Measurements from ENCODE around the gene ANTXR1. TPM values are rescaled to one million over a fixed set of nuclear protein-coding genes. Genes with fewer than 3 reads are reported as not detected.

ANTXR1 gene
- total and polyA plus RNA-seq, 2 donors (not counting 3 experiments of a cell fraction or from before 2014, with no cell fraction given) = 4.2 to 17.3 TPM

DNA sequence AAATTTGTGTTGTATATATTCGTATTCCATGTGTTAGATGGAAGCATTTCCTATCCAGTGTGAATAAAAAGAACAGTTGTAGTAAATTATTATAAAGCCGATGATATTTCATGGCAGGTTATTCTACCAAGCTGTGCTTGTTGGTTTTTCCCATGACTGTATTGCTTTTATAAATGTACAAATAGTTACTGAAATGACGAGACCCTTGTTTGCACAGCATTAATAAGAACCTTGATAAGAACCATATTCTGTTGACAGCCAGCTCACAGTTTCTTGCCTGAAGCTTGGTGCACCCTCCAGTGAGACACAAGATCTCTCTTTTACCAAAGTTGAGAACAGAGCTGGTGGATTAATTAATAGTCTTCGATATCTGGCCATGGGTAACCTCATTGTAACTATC is 235.3 kb downstream of the ANTXR1 start:
- no peak for DNase-seq (ENCODE audit: low read depth, low spot score)
- intact Hi-C loops (cut with micrococcal nuclease) = no loop called here
- BruUV-seq (replicated peaks) = no TSS peak
- no peak for TF ChIP-seq POLR2A (IDR thresholded peaks at IDR 0.05; ENCODE audit: low read depth, low read length)
- TF ChIP-seq, protein P1, sequence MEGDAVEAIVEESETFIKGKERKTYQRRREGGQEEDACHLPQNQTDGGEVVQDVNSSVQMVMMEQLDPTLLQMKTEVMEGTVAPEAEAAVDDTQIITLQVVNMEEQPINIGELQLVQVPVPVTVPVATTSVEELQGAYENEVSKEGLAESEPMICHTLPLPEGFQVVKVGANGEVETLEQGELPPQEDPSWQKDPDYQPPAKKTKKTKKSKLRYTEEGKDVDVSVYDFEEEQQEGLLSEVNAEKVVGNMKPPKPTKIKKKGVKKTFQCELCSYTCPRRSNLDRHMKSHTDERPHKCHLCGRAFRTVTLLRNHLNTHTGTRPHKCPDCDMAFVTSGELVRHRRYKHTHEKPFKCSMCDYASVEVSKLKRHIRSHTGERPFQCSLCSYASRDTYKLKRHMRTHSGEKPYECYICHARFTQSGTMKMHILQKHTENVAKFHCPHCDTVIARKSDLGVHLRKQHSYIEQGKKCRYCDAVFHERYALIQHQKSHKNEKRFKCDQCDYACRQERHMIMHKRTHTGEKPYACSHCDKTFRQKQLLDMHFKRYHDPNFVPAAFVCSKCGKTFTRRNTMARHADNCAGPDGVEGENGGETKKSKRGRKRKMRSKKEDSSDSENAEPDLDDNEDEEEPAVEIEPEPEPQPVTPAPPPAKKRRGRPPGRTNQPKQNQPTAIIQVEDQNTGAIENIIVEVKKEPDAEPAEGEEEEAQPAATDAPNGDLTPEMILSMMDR (IDR thresholded peaks at IDR 0.05; ENCODE audit: extremely low read depth in 1 of 2, insufficient read depth in 1 of 2, low read depth in 1 of 2, low read length in 2 of 2) = no peak
- TF ChIP-seq EZH2 (IDR thresholded peaks at IDR 0.05; ENCODE audit: borderline replicate concordance, low read depth, low read length, severe bottlenecking) = no peak
- TF ChIP-seq MYC (IDR thresholded peaks at IDR 0.05; ENCODE audit: low read depth, low read length) = no peak
- no peak for TF ChIP-seq GATA2 (IDR thresholded peaks at IDR 0.05; ENCODE audit: insufficient read depth, insufficient read length, low read depth, low read length)
- TF ChIP-seq POLR2AphosphoS5 (IDR thresholded peaks at IDR 0.05; ENCODE audit: insufficient read depth, low read depth, low read length) = no peak
- no peak for TF ChIP-seq FOS (IDR thresholded peaks at IDR 0.05; ENCODE audit: borderline replicate concordance, insufficient read depth, low read length)
- TF ChIP-seq, protein P2, sequence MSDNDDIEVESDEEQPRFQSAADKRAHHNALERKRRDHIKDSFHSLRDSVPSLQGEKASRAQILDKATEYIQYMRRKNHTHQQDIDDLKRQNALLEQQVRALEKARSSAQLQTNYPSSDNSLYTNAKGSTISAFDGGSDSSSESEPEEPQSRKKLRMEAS (IDR thresholded peaks at IDR 0.05; ENCODE audit: insufficient read depth, insufficient read length) = no peak
- no peak for TF ChIP-seq JUN (IDR thresholded peaks at IDR 0.05; ENCODE audit: borderline replicate concordance, insufficient read depth, insufficient read length, low read depth)
- H3K9ac ChIP-seq (replicated peaks; ENCODE audit: extremely low read depth, insufficient read depth, low read length) = no peak overlapping the region
- H3K9me1 ChIP-seq (replicated peaks; ENCODE audit: control insufficient read depth, extremely low read depth, insufficient read depth, low read length) = no peaks in the 10 kb centered on the region
- no peak overlapping the region for H3K4me3 ChIP-seq (replicated peaks in 1 of 3; ENCODE audit: insufficient read depth in 1 of 3, low read depth in 1 of 3, low read length in 3 of 3)
- ChIA-PET POLR2A (no interaction called here), CTCF (interaction anchor here (1.1 kb wide), 1 partner anchor 9 kb away, joined by 3 read pairs; no protein-coding TSS in a partner anchor)
- no peak overlapping the region for H3K27ac ChIP-seq (ENCODE audit: insufficient read depth, low read depth, low read length)
- no peak overlapping the region for H3K4me2 ChIP-seq (ENCODE audit: insufficient read depth, low read length)
- dilution Hi-C loops (cut with MboI; ENCODE audit: extremely low pct_ligation_motif_present, low sequenced_read_pairs) = no loop called here
- H3K36me3 ChIP-seq (ENCODE audit: control insufficient read depth in 2 of 2, extremely low read depth in 1 of 2, insufficient read depth in 2 of 2, low read length in 2 of 2) = no peaks in the 10 kb centered on the region
- H4K20me1 ChIP-seq (replicated peaks; ENCODE audit: control insufficient read depth, extremely low read depth, insufficient read depth, low read length) = no peaks in the 10 kb centered on the region
- no peaks in the 10 kb centered on the region for H3K27me3 ChIP-seq (ENCODE audit: control insufficient read depth in 2 of 2, insufficient read depth in 2 of 2, low read length in 2 of 2)
- H2AFZ ChIP-seq (ENCODE audit: low read depth, low read length) = no peak overlapping the region
- H3K9me3 ChIP-seq (replicated peaks; ENCODE audit: control insufficient read depth, insufficient read depth, low read length) = no peaks in the 10 kb centered on the region
- peaks cover 16% of the 10 kb centered on the region for H3K4me1 ChIP-seq (ENCODE audit: control insufficient read depth, extremely low read depth, insufficient read depth, low read length)
- no peak for FAIRE-seq
- no peaks in the 10 kb centered on the region for H3K79me2 ChIP-seq (ENCODE audit: control insufficient read depth, insufficient read depth, low read length)
